ENCODE measurements around the gene CKS1B. TPM values are rescaled to one million over a fixed set of nuclear protein-coding genes. Genes with fewer than 3 reads are reported as not detected.

Gene CKS1B
- total and polyA plus RNA-seq, 2 donors (not counting 1 experiment from before 2014, with no cell fraction given), result 16.8 to 33.0 TPM

- no peaks in the 10 kb centered on the region for H3K9me3 ChIP-seq (ENCODE audit: control extremely low read depth in 1 of 3, control insufficient read depth in 2 of 3, insufficient read depth in 1 of 3, low read length in 2 of 3)
- H3K36me3 ChIP-seq (replicated peaks in 1 of 2; ENCODE audit: control extremely low read depth in 1 of 2, control insufficient read depth in 1 of 2, extremely low read depth in 1 of 2, insufficient read depth in 2 of 2, low read length in 1 of 2), result peaks cover 0 to 36% of the 10 kb centered on the region in 2 experiments
- peaks cover 26% of the 10 kb centered on the region for H4K20me1 ChIP-seq (ENCODE audit: control insufficient read depth, insufficient read depth, low read length, poor library complexity, severe bottlenecking)
- no peak overlapping the region for H2AFZ ChIP-seq (ENCODE audit: insufficient read depth, low read depth, low read length, poor library complexity, severe bottlenecking)
- TF ChIP-seq CTCF (IDR thresholded peaks at IDR 0.05) (no peak), EZH2 (IDR thresholded peaks at IDR 0.05; ENCODE audit: borderline replicate concordance, insufficient read depth, low read depth, low read length, poor library complexity, severe bottlenecking) (no peak)
- no peak overlapping the region for H3K27ac ChIP-seq (ENCODE audit: low read length in 2 of 2)
- no peak overlapping the region for H3K27ac Mint-ChIP-seq
- peaks cover 20% of the 10 kb centered on the region for H3K4me1 Mint-ChIP-seq
- no peak overlapping the region for H3K4me2 ChIP-seq (replicated peaks; ENCODE audit: low read depth, low read length, poor library complexity, severe bottlenecking)
- intact Hi-C loops (cut with micrococcal nuclease), result no loop called here
- ChIA-PET POLR2A (interaction anchor here (0.7 kb wide), 3 partner anchors 31 to 731 kb away, joined by 3 to 5 read pairs (median 5); partner anchors contain the start of gene PYGO2), CTCF (interaction anchor here (0.9 to 18.4 kb wide), 4 partner anchors 14 to 67 kb away, joined by 3 to 295 read pairs (median 6); no protein-coding TSS in a partner anchor)
- H3K4me1 ChIP-seq (ENCODE audit: control insufficient read depth in 2 of 2, insufficient read depth in 2 of 2, low read length in 2 of 2), result peaks cover 0 to 2% of the 10 kb centered on the region in 2 donors
- DNase-seq (no peak), ATAC-seq (ENCODE audit: low read depth) (no peak)
- H3K4me3 ChIP-seq (ENCODE audit: control extremely low read depth in 1 of 5, extremely low read depth in 1 of 5, insufficient read depth in 1 of 5, low read depth in 2 of 5, low read length in 4 of 5), result no peak overlapping the region
- no peaks in the 10 kb centered on the region for H3K27me3 ChIP-seq (replicated peaks in 1 of 4; ENCODE audit: control extremely low read depth in 1 of 4, control insufficient read depth in 3 of 4, insufficient read depth in 4 of 4, low read length in 3 of 4)
- WGBS (ENCODE audit: insufficient coverage), result 74% methylated on average over 3 of the region's 14 CpGs
- H3K27me3 Mint-ChIP-seq, result no peaks in the 10 kb centered on the region
- no peak overlapping the region for H3K9ac ChIP-seq (ENCODE audit: low read length)
- no peak overlapping the region for H3K4me3 Mint-ChIP-seq
- H3K79me2 ChIP-seq (ENCODE audit: control insufficient read depth, insufficient read depth, low read length), result peaks cover 22% of the 10 kb centered on the region
- H3K9me3 Mint-ChIP-seq (ENCODE audit: insufficient read depth), result no peaks in the 10 kb centered on the region
Measured at GRCh38 chr1:154992721-154993571, 18.5 kb downstream of the CKS1B start.

Measured in B cell (primary cell).